HEK293 (cell line): ENCODE measurements around the gene RNF43.

Source experiments
- CTCF ChIP-seq: fragments of 450-650 bp; formaldehyde crosslinking; IDR thresholded peaks from 2 replicates; pipeline ENCODE4 v1.5.1; 2016; ENCODE audit warnings: missing biosample characterization, missing genetic modification characterization
- KLF1 ChIP-seq: fragments of 450-650 bp; formaldehyde crosslinking; IDR thresholded peaks from 2 replicates; pipeline ENCODE4 v1.5.1; 2016; ENCODE audit warnings: missing biosample characterization, missing genetic modification characterization
- MEIS1 ChIP-seq: sonication (generic); formaldehyde crosslinking; IDR thresholded peaks from 2 replicates; pipeline ENCODE4 v1.8.1; 2022; ENCODE audit warnings: missing genetic modification reagents, mild to moderate bottlenecking, borderline replicate concordance
- MYNN ChIP-seq: fragments of 450-650 bp; formaldehyde crosslinking; IDR thresholded peaks from 2 replicates; pipeline ENCODE4 v1.5.1; 2016; ENCODE audit warnings: missing biosample characterization, missing genetic modification characterization, borderline replicate concordance
- OVOL3 ChIP-seq: fragments of 450-650 bp; formaldehyde crosslinking; IDR thresholded peaks from 2 replicates; pipeline ENCODE4 v1.5.1; 2016; ENCODE audit warnings: missing biosample characterization, missing genetic modification characterization
- PRDM4 ChIP-seq: fragments of 450-650 bp; formaldehyde crosslinking; IDR thresholded peaks from 2 replicates; pipeline ENCODE4 v1.5.1; 2017; ENCODE audit warnings: missing biosample characterization, missing genetic modification characterization
- PRDM6 ChIP-seq: fragments of 450-650 bp; formaldehyde crosslinking; IDR thresholded peaks from 2 replicates; pipeline ENCODE4 v1.5.1; 2017; ENCODE audit warnings: missing biosample characterization, missing genetic modification characterization
- SP2 ChIP-seq: fragments of 450-650 bp; formaldehyde crosslinking; IDR thresholded peaks from 2 replicates; pipeline ENCODE4 v1.5.1; 2016; ENCODE audit warnings: missing biosample characterization, missing genetic modification characterization
- TRIM28 ChIP-seq: IDR thresholded peaks from 2 replicates; pipeline ENCODE4 v1.6.1; 2011; ENCODE audit warnings: low read length, control low read depth, borderline replicate concordance
- YY1 ChIP-seq: fragments of 450-650 bp; formaldehyde crosslinking; IDR thresholded peaks from 2 replicates; pipeline ENCODE4 v1.5.1; 2018; ENCODE audit warnings: missing biosample characterization, missing genetic modification characterization
- ZIC2 ChIP-seq: fragments of 450-650 bp; formaldehyde crosslinking; IDR thresholded peaks from 2 replicates; pipeline ENCODE4 v1.5.1; 2016; ENCODE audit warnings: missing biosample characterization, missing genetic modification characterization
- ZNF112 ChIP-seq: fragments of 450-650 bp; formaldehyde crosslinking; IDR thresholded peaks from 2 replicates; pipeline ENCODE4 v1.5.0; 2017; ENCODE audit warnings: missing biosample characterization, missing genetic modification characterization
- ZNF132 ChIP-seq: fragments of 450-650 bp; formaldehyde crosslinking; IDR thresholded peaks from 2 replicates; pipeline ENCODE4 v1.5.1; 2017; ENCODE audit warnings: missing biosample characterization, missing genetic modification characterization, borderline replicate concordance
- ZNF148 ChIP-seq: fragments of 450-650 bp; formaldehyde crosslinking; IDR thresholded peaks from 2 replicates; pipeline ENCODE4 v1.5.0; 2017; ENCODE audit warnings: missing biosample characterization, missing genetic modification characterization, borderline replicate concordance
- ZNF175 ChIP-seq: fragments of 450-650 bp; formaldehyde crosslinking; IDR thresholded peaks from 2 replicates; pipeline ENCODE4 v1.5.1; 2016; ENCODE audit warnings: missing biosample characterization, missing genetic modification characterization
- ZNF202 ChIP-seq: fragments of 450-650 bp; formaldehyde crosslinking; IDR thresholded peaks from 2 replicates; pipeline ENCODE4 v1.5.1; 2016; ENCODE audit warnings: missing biosample characterization, missing genetic modification characterization, borderline replicate concordance
- ZNF23 ChIP-seq: fragments of 450-650 bp; formaldehyde crosslinking; IDR thresholded peaks from 2 replicates; pipeline ENCODE4 v1.5.1; 2016; ENCODE audit warnings: missing biosample characterization, missing genetic modification characterization, borderline replicate concordance
- ZNF335 ChIP-seq: fragments of 450-650 bp; formaldehyde crosslinking; conservative IDR thresholded peaks from 2 replicates; pipeline ENCODE4 v1.5.1; 2016; ENCODE audit warnings: missing biosample characterization, missing genetic modification characterization
- ZNF366 ChIP-seq: fragments of 450-650 bp; formaldehyde crosslinking; conservative IDR thresholded peaks from 2 replicates; pipeline ENCODE4 v1.5.1; 2016; ENCODE audit warnings: missing biosample characterization, missing genetic modification characterization
- ZNF394 ChIP-seq: fragments of 450-650 bp; formaldehyde crosslinking; IDR thresholded peaks from 2 replicates; pipeline ENCODE4 v1.5.1; 2016; ENCODE audit warnings: missing biosample characterization, missing genetic modification characterization, mild to moderate bottlenecking, moderate library complexity, borderline replicate concordance
- ZNF416 ChIP-seq: fragments of 450-650 bp; formaldehyde crosslinking; IDR thresholded peaks from 2 replicates; pipeline ENCODE4 v1.5.1; 2016; ENCODE audit warnings: missing biosample characterization, missing genetic modification characterization
- ZNF501 ChIP-seq: fragments of 450-650 bp; formaldehyde crosslinking; IDR thresholded peaks from 2 replicates; pipeline ENCODE4 v1.5.1; 2016; ENCODE audit warnings: missing biosample characterization, missing genetic modification characterization
- ZNF544 ChIP-seq: fragments of 450-650 bp; formaldehyde crosslinking; IDR thresholded peaks from 2 replicates; pipeline ENCODE4 v1.5.0; 2017; ENCODE audit warnings: missing biosample characterization, missing genetic modification characterization
- ZNF558 ChIP-seq: fragments of 450-650 bp; formaldehyde crosslinking; IDR thresholded peaks from 2 replicates; pipeline ENCODE4 v1.5.1; 2016; ENCODE audit warnings: missing biosample characterization, missing genetic modification characterization
- ZNF621 ChIP-seq: fragments of 450-650 bp; formaldehyde crosslinking; IDR thresholded peaks from 2 replicates; pipeline ENCODE4 v1.5.1; 2017; ENCODE audit warnings: missing biosample characterization, missing genetic modification characterization
- ZNF623 ChIP-seq: fragments of 450-650 bp; formaldehyde crosslinking; IDR thresholded peaks from 2 replicates; pipeline ENCODE4 v1.5.1; 2016; ENCODE audit warnings: missing biosample characterization, missing genetic modification characterization
- ZNF639 ChIP-seq: fragments of 450-650 bp; formaldehyde crosslinking; IDR thresholded peaks from 2 replicates; pipeline ENCODE4 v1.5.1; 2016; ENCODE audit warnings: missing biosample characterization, missing genetic modification characterization
- ZNF768 ChIP-seq: fragments of 450-650 bp; formaldehyde crosslinking; IDR thresholded peaks from 2 replicates; pipeline ENCODE4 v1.5.1; 2018; ENCODE audit warnings: missing biosample characterization, mild to moderate bottlenecking, missing genetic modification characterization
- ZSCAN4 ChIP-seq: fragments of 450-650 bp; formaldehyde crosslinking; IDR thresholded peaks from 2 replicates; pipeline ENCODE4 v1.5.1; 2017; ENCODE audit warnings: missing biosample characterization, missing genetic modification characterization

RNF43 gene

GRCh38 chr17:58417300-58418092 lies at the start of gene RNF43 (continued):
- TF ChIP-seq ZNF416 (tag by site-specific recombination): no peak
- peak; percentile 90 for TF ChIP-seq ZNF501
- TF ChIP-seq ZNF639 (tag by site-specific recombination): peak; percentile 85; the same call in 1 of the 2 replicates
- TF ChIP-seq ZNF23 (tag by site-specific recombination): no peak
- peak; percentile 99 for TF ChIP-seq ZNF366 (tag by site-specific recombination)
- TF ChIP-seq YY1 (tag by site-specific recombination): no peak
- peak; percentile 53; the same call in 1 of the 2 replicates for TF ChIP-seq ZSCAN4 (tag by site-specific recombination)
- TF ChIP-seq PRDM6 (tag by site-specific recombination): peak; percentile 62
- TF ChIP-seq TRIM28: peak; percentile 92
- no peak for TF ChIP-seq ZNF623 (tag by site-specific recombination)
- TF ChIP-seq ZNF132 (tag by site-specific recombination): no peak
- peak; percentile 56 for TF ChIP-seq SP2 (tag by site-specific recombination)
- TF ChIP-seq ZNF544: no peak
- no peak for TF ChIP-seq ZNF768 (tag by site-specific recombination)
- peak; percentile 97 for TF ChIP-seq KLF1 (tag by site-specific recombination)
- TF ChIP-seq MYNN (tag by site-specific recombination): no peak; the same call in 1 of the 2 replicates
- no peak for TF ChIP-seq ZNF175 (tag by site-specific recombination)
- TF ChIP-seq ZNF202 (tag by site-specific recombination): no peak
- TF ChIP-seq CTCF (tag by site-specific recombination): peak; percentile 98
- TF ChIP-seq ZNF112: no peak
- peak; percentile 37; the same call in 1 of the 2 replicates for TF ChIP-seq ZNF335 (tag by site-specific recombination)
- TF ChIP-seq PRDM4 (tag by site-specific recombination): peak; percentile 79
- peak; percentile 35; the same call in 1 of the 2 replicates for TF ChIP-seq OVOL3
- peak; percentile 75 for TF ChIP-seq ZNF394 (tag by site-specific recombination)
- peak; percentile 88 for TF ChIP-seq ZIC2 (tag by site-specific recombination)
- TF ChIP-seq ZNF148 (tag by site-specific recombination): no peak
- no peak for TF ChIP-seq ZNF621 (tag by site-specific recombination)
- TF ChIP-seq ZNF558 (tag by site-specific recombination): no peak; the same call in 1 of the 2 replicates
- TF ChIP-seq MEIS1 (CRISPR knock-in tag): no peak
